ENCODE data around the gene CIB2.

DNA sequence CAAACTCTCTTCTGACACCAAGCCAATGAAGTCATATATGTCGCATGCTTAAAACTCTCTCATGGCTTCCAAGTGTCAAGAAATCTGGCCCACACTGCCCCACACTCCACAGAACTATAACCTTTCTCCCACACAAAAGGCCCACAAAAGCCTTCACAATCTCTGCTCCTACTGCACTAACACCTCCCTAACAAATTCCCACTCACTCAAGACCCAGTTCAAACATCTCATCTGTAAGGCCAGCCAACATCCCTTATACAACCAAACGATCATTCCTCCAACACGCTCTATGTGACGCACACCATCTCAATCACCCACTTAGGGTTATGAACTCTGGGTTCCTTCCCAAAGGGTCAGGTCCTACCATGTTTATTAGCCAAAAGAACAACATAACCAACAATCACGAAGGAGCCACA is 67.3 kb downstream of the CIB2 start:
- TF ChIP-seq, protein P1, sequence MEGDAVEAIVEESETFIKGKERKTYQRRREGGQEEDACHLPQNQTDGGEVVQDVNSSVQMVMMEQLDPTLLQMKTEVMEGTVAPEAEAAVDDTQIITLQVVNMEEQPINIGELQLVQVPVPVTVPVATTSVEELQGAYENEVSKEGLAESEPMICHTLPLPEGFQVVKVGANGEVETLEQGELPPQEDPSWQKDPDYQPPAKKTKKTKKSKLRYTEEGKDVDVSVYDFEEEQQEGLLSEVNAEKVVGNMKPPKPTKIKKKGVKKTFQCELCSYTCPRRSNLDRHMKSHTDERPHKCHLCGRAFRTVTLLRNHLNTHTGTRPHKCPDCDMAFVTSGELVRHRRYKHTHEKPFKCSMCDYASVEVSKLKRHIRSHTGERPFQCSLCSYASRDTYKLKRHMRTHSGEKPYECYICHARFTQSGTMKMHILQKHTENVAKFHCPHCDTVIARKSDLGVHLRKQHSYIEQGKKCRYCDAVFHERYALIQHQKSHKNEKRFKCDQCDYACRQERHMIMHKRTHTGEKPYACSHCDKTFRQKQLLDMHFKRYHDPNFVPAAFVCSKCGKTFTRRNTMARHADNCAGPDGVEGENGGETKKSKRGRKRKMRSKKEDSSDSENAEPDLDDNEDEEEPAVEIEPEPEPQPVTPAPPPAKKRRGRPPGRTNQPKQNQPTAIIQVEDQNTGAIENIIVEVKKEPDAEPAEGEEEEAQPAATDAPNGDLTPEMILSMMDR (IDR thresholded peaks at IDR 0.05 in 8 of 11, conservative IDR thresholded peaks at IDR 0.05 in 3 of 11): no peak
- no peak for TF ChIP-seq POLR2A (IDR thresholded peaks at IDR 0.05)
- peak in 1 of 3 donors; percentile 76 for TF ChIP-seq POLR2AphosphoS5 (IDR thresholded peaks at IDR 0.05)
